HG02759 (cell line): ENCODE data around the gene POTEG.
"Not testable (repeated sequence)": the region's sequence is repeated elsewhere in the genome, so short reads cannot be mapped to it uniquely, and the experiment has no call there.

Source experiments
- ATAC-seq: cut with Tn5 transposase; IDR thresholded peaks from one replicate; pipeline ENCODE4 v1.9.1; 2021; ENCODE audit warnings: mild to moderate bottlenecking, moderate library complexity; ENCODE audit not compliant: unreplicated experiment

Gene POTEG

DNA sequence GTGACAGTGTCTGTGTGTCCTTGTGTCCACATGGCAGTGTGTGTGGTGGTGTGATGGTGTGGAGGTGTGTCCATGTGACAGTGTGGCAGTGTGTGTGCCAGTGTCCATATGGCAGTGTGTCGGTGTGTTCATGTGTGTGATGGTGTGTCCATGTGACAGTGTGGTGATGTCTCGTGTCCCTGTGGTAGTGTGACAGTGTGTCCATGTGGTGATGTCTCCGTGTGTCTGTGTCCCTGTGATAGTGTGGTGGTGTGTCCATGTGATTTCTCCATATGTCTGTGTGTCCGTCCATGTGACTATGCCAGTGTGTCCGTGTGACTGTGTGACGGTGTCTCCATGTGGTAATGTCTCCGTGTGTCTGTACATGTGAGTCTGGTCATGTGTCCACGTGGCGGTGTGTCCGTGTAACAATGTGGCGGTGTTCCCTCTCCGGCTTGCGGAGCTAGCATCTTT is 59.7 kb downstream of the POTEG start:
- ATAC-seq = not testable (repeated sequence)

DNA sequence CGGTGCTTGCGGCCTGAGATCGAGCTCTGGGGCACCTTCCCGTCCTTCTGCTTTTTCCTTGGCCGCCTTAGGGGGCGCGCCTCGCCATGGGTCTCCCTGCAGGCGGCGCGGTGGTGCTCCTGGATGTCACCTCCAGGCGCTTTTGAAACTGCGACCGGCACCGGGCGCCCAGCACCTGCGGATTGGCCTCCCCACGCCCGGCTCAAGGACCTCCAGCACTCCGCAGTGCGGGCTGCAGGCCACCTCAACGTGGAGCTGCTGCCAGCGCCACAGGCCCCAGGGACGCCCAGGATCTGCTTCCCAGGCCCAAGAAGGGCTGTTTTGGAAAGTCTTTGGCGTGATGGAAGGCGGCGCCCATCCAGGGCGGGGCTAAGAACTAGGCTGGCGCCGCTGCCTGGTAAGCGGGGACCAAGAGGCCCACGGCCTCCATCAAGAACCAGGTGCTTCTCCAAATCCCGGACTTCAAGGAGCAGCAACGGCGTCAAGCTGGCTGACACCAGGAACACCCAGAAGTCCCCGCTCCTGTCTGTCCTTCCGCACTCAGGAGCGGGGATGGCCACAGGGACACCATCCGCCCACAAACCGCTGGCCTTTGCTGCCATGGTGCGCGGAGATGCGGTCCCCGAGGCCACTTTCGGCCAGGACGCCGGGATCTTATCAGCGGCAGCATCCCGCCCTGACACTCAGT is 61.2 kb downstream of the POTEG start:
- ATAC-seq = not testable (repeated sequence)

DNA sequence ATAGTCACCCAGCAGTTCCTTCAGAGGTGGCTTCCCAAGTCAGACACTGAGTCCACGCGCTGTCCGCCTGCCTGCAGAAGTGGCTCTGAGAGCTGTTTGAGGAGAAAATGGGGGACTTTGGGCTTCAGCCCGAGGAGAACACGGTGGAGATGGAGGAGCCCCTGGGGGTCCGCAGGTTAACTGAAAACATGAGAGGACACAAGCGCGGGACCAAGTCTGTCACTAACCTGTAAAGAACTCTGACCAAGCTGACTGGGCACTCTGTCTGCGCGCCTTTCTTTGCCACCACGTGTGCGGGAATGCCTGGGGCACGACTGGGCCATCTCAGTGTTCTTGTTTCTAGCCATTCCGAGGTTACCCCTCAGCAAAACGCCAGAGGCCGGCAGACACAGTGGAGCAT is 62.4 kb downstream of the POTEG start:
- ATAC-seq = not testable (repeated sequence)

DNA sequence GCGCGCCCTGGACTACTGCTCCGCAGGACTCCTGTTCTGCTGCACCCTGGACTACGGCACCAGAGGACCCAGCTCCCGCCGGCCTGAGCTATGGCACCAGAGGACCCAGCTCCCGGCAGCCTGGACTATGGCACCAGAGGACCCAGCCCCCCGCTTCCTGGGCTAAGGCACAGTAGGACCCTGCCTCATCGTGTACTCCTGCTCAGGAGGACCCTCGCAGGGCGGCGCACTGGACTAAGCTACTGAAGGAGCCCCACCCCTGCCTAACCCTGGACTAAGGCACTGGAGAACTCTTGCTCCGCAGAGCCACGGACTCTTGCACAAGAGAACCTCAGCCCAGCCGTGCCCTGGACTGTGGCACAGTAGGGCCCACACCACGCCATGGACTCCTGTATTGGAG is 71.3 kb downstream of the POTEG start:
- ATAC-seq = not testable (repeated sequence)

DNA sequence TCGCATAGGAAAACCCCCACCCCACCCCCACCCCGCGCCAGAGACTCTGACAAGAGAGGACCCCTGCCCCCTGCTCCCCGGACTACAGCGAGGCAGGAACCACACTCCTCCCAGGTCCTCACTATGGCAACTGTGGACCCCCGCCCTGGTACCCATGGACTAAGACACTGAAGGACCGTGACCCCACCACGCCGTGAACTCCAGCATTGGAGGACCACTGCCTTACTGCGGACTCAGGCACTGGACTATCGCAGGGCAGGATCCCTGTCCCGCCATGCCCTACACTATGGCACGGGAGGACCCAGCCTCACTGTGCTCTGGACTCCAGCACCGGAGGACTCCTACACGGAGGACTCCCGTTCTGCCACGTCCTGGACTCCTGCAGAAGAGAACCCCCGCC is 71.8 kb downstream of the POTEG start:
- ATAC-seq = not testable (repeated sequence)

DNA sequence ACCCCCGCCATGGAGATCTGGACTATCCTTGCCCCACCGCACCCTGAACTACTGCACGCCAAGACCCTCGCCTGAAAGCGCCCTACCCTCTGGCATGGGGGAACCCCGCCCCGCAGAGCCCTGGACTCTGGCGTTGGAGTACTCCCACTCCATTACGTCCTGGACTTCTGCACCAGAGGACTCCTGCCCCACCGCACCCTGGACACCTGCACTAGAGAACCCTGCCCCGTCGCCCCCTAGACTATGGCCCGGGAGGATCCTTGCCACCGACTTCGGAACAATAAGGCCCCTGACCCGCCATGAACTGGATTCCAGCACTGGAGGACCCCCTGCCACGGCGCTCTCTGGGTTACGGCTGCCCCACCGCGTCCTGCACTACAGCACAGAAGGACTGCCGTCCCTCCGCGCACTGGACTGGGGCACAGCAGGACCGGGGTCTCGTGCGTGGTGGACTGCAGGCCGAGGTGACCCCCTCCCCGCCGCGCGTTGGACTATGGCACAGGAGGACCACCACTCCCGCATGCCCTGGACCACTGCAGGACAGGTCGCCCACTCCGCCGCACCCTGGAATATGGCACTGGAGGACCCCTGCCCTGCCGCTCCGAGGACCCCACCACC is 72.4 kb downstream of the POTEG start:
- ATAC-seq = not testable (repeated sequence)

DNA sequence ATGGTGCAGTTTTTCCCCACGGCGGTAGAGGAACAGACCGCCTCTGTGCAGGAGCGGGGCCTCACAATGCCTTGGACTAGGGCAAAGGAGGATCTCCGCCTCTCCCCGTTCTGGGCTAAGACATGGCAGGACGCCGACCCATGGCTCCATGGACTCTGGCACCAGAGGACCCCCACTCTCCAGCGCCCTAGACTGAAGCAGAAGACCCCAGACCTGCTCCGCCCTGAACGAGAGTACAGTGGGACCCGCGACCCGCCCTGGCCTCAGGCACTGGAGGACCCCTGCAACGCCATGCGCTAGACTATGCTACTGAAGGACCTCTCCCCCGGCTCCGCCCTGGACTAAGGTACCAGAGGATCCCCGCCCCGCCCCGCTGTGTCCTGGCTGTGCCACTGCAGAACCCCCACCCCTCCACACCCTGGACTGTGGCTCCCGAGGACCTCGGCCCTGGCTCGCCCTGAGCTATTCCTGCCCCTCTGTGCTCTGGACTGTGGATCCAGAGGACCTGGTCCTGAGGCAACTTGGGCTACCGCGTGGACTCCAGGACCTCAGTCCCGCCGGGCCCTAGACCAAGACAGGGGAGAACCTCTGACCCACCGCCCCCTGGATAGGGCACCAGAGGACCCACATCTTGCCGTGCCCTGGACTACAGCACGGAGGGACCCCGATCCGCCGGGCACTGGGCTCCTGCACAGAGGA is 73.1 kb downstream of the POTEG start:
- ATAC-seq = not testable (repeated sequence)
